CD14-positive monocyte (primary cell): ENCODE results near the gene GPR68. TPM values are rescaled to one million over a fixed set of nuclear protein-coding genes. Genes with fewer than 3 reads are reported as not detected.

ENCODE experiments used
- DNase-seq, 3 donors: peaks; one replicate each; pipeline ENCODE4 v3.0.0-alpha.2; 2011 to 2022
- H2AFZ ChIP-seq: 2 replicates; pipeline ENCODE4 v1.6.0; 2012; ENCODE audit warnings: mild to moderate bottlenecking, low read depth, low read length, inconsistent platforms; ENCODE audit not compliant: insufficient read depth, poor library complexity, severe bottlenecking
- H3K27ac ChIP-seq, 2 donors: 1 replicate in 1 of 2; 2 replicates in 1 of 2; pipeline ENCODE4 v1.5.1; 2012 to 2013; ENCODE audit warnings: low read length in 2 of 2, control low read depth in 1 of 2, inconsistent platforms in 1 of 2, low read depth in 1 of 2, mild to moderate bottlenecking in 1 of 2
- H3K27me3 ChIP-seq, 2 donors: one replicate each; pipeline versions ENCODE4 v1.6.0 to v1.6.1; 2011 to 2013; ENCODE audit warnings: low read length in 2 of 2; ENCODE audit not compliant: control insufficient read depth in 2 of 2, insufficient read depth in 2 of 2
- H3K36me3 ChIP-seq, 2 donors: replicated peaks in 1 of 2; 1 replicate in 1 of 2; 2 replicates in 1 of 2; pipeline versions ENCODE4 v1.5.1 to v1.6.1; 2012 to 2013; ENCODE audit warnings: low read length in 2 of 2, control low read depth in 1 of 2, inconsistent platforms in 1 of 2, mild to moderate bottlenecking in 1 of 2; ENCODE audit not compliant: insufficient read depth in 2 of 2, control insufficient read depth in 1 of 2
- H3K4me1 ChIP-seq, 2 donors: 1 replicate in 1 of 2; 2 replicates in 1 of 2; pipeline versions ENCODE4 v1.5.1 to v1.6.1; 2012 to 2013; ENCODE audit warnings: low read length in 2 of 2, control low read depth in 1 of 2, inconsistent platforms in 1 of 2, mild to moderate bottlenecking in 1 of 2, moderate library complexity in 1 of 2; ENCODE audit not compliant: insufficient read depth in 2 of 2, control insufficient read depth in 1 of 2
- H3K4me2 ChIP-seq: replicated peaks from 2 replicates; pipeline ENCODE3; 2012; ENCODE audit warnings: low read length, moderate library complexity, mild to moderate bottlenecking; ENCODE audit not compliant: poor library complexity, severe bottlenecking; ENCODE audit errors: extremely low read depth
- H3K4me3 ChIP-seq, 3 experiments: fragments of 200-600 bp in 1 of 3; sonication (generic) in 1 of 3; replicated peaks in 1 of 3; 1 replicate in 2 of 3; 2 replicates in 1 of 3; pipeline ENCODE4 v1.5.1; 2011 to 2013; ENCODE audit warnings: low read length in 3 of 3, mild to moderate bottlenecking in 3 of 3, control low read depth in 2 of 3, low read depth in 2 of 3, inconsistent platforms in 1 of 3, moderate library complexity in 1 of 3
- H3K79me2 ChIP-seq: 2 replicates; pipeline ENCODE4 v1.6.0; 2012; ENCODE audit warnings: mild to moderate bottlenecking, control low read depth, inconsistent platforms, low read length, moderate library complexity; ENCODE audit not compliant: insufficient read depth
- H3K9ac ChIP-seq: 2 replicates; pipeline ENCODE4 v1.6.0; 2017; ENCODE audit warnings: low read length, mild to moderate bottlenecking; ENCODE audit not compliant: insufficient read depth, poor library complexity, severe bottlenecking
- H3K9me3 ChIP-seq, 2 donors: replicated peaks in 1 of 2; 1 replicate in 1 of 2; 2 replicates in 1 of 2; pipeline versions ENCODE4 v1.5.1 to v1.6.1; 2012 to 2013; ENCODE audit warnings: low read length in 2 of 2, control low read depth in 1 of 2; ENCODE audit not compliant: control insufficient read depth in 1 of 2, insufficient read depth in 1 of 2
- H4K20me1 ChIP-seq: 2 replicates; pipeline ENCODE4 v1.6.0; 2012; ENCODE audit warnings: mild to moderate bottlenecking, low read length, control low read depth, moderate library complexity; ENCODE audit not compliant: insufficient read depth
- H3K27ac Mint-ChIP-seq, 7 donors: one replicate each; pipeline ENCODE4 v1.8.0; 2020; ENCODE audit warnings: mild to moderate bottlenecking in 7 of 7, mixed read lengths in 7 of 7, moderate library complexity in 6 of 7, inconsistent platforms in 2 of 7
- H3K27me3 Mint-ChIP-seq, 3 donors: one replicate each; pipeline ENCODE4 v1.8.0; 2021 to 2022; ENCODE audit warnings: low read depth in 3 of 3, mild to moderate bottlenecking in 3 of 3, mixed read lengths in 3 of 3, moderate library complexity in 3 of 3, inconsistent platforms in 1 of 3
- H3K36me3 Mint-ChIP-seq, 2 donors: one replicate each; pipeline ENCODE4 v1.8.0; 2020; ENCODE audit warnings: mixed read lengths in 2 of 2, inconsistent platforms in 1 of 2, mild to moderate bottlenecking in 1 of 2
- H3K4me1 Mint-ChIP-seq: one replicate; pipeline ENCODE4 v1.8.0; 2020; ENCODE audit warnings: mild to moderate bottlenecking, mixed read lengths
- H3K4me3 Mint-ChIP-seq, 2 donors: one replicate each; pipeline ENCODE4 v1.8.0; 2020; ENCODE audit warnings: mild to moderate bottlenecking in 2 of 2, mixed read lengths in 2 of 2, moderate library complexity in 1 of 2
- H3K9me3 Mint-ChIP-seq, 7 donors: one replicate each; pipeline ENCODE4 v1.8.0; 2020 to 2022; ENCODE audit warnings: mixed read lengths in 7 of 7, mild to moderate bottlenecking in 6 of 7, moderate library complexity in 6 of 7, inconsistent platforms in 2 of 7
- WGBS: methylation state at CpG from one replicate; pipeline ENCODE4 v1.1.5; 2013; ENCODE audit warnings: missing lambda C conversion rate; ENCODE audit not compliant: insufficient coverage; 5-methylcytosine and 5-hydroxymethylcytosine counted together
- intact Hi-C, 2 donors: fragments of 100-400 bp; cut with micrococcal nuclease; formaldehyde crosslinking; loops; one replicate each; pipeline versions ENCODE4 v1.15.0 to v1.15.1; 2023
- polyA plus RNA-seq, 3 donors: library from polyadenylated mRNA; depleted of rRNA in 1 of 3; unstranded in 2 of 3; stranded (reverse) in 1 of 3; fragments of 300-500 nt in 2 of 3; fragments of >200 nt in 1 of 3; fragmentation: Illumina TruSeq in 2 of 3; gene quantifications; 1 replicate in 2 of 3; 2 replicates in 1 of 3; pipeline ENCODE4 v1.2.3, GENCODE V29; 2012 to 2021
- TF ChIP-seq, protein P1 (sequence below): fragments of 200-600 bp; IDR thresholded peaks from one replicate; pipeline ENCODE4 v1.8.0; 2022; ENCODE audit warnings: antibody characterized with exemption, mild to moderate bottlenecking

The GPR68 gene
- polyA plus RNA-seq, 3 donors = 0.05 to 0.07 TPM; not detected in 1

DNA sequence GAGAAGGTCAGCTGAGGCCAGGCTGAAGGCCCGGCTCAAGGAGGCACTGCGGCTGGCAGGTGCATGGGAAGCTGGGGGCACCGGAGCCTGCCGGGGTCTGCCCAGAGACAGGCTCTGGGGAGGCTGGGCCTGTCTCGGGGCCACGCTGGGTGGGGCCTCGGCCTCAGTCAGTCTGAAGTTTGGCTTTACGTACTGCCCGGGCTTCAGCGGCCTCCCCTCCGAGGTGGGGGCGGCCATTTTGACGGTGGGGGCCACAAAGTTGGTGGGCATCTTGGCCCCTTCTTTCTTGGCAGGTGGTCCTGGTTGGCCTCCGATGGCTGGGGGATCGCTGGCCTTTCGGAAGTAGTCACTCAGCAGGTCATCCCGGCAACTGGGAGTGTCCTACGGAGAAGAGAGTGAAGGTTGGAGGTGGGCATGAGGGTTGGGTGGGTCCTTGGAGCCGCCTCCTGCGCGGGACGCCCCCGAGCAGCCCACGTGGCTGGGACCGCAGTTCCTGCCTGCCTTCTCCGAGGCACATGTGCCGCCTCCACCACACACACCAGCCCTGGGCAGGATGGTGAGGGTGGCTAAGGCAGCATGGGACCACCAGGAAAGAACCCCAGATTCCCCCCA is 28.9 kb upstream of the GPR68 start:
- peaks cover 80 to 91% of the 10 kb centered on the region in 2 donors for H3K36me3 ChIP-seq
- no peaks in the 10 kb centered on the region for H3K4me1 ChIP-seq
- H3K4me1 Mint-ChIP-seq = no peaks in the 10 kb centered on the region
- intact Hi-C loops = no loop called here
- no peaks in the 10 kb centered on the region for H3K9me3 Mint-ChIP-seq
- WGBS = 99% methylated on average over 13 of the region's 27 CpGs
- H3K27ac ChIP-seq = no peak overlapping the region
- TF ChIP-seq, protein P1, sequence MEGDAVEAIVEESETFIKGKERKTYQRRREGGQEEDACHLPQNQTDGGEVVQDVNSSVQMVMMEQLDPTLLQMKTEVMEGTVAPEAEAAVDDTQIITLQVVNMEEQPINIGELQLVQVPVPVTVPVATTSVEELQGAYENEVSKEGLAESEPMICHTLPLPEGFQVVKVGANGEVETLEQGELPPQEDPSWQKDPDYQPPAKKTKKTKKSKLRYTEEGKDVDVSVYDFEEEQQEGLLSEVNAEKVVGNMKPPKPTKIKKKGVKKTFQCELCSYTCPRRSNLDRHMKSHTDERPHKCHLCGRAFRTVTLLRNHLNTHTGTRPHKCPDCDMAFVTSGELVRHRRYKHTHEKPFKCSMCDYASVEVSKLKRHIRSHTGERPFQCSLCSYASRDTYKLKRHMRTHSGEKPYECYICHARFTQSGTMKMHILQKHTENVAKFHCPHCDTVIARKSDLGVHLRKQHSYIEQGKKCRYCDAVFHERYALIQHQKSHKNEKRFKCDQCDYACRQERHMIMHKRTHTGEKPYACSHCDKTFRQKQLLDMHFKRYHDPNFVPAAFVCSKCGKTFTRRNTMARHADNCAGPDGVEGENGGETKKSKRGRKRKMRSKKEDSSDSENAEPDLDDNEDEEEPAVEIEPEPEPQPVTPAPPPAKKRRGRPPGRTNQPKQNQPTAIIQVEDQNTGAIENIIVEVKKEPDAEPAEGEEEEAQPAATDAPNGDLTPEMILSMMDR = no peak
- H3K27me3 ChIP-seq = no peaks in the 10 kb centered on the region
- peaks cover 71% of the 10 kb centered on the region for H4K20me1 ChIP-seq
- no peak overlapping the region for H2AFZ ChIP-seq
- peaks cover 0 to 1% (median 0%) of the 10 kb centered on the region in 3 donors for H3K27me3 Mint-ChIP-seq
- no peak overlapping the region for H3K4me2 ChIP-seq
- no peak overlapping the region for H3K4me3 Mint-ChIP-seq
- no peaks in the 10 kb centered on the region for H3K79me2 ChIP-seq
- no peak overlapping the region for H3K27ac Mint-ChIP-seq
- H3K9ac ChIP-seq = no peak overlapping the region
- peaks cover 75 to 90% of the 10 kb centered on the region in 2 donors for H3K36me3 Mint-ChIP-seq
- H3K4me3 ChIP-seq = no peak overlapping the region
- H3K9me3 ChIP-seq = no peaks in the 10 kb centered on the region
- DNase-seq = no peak

DNA sequence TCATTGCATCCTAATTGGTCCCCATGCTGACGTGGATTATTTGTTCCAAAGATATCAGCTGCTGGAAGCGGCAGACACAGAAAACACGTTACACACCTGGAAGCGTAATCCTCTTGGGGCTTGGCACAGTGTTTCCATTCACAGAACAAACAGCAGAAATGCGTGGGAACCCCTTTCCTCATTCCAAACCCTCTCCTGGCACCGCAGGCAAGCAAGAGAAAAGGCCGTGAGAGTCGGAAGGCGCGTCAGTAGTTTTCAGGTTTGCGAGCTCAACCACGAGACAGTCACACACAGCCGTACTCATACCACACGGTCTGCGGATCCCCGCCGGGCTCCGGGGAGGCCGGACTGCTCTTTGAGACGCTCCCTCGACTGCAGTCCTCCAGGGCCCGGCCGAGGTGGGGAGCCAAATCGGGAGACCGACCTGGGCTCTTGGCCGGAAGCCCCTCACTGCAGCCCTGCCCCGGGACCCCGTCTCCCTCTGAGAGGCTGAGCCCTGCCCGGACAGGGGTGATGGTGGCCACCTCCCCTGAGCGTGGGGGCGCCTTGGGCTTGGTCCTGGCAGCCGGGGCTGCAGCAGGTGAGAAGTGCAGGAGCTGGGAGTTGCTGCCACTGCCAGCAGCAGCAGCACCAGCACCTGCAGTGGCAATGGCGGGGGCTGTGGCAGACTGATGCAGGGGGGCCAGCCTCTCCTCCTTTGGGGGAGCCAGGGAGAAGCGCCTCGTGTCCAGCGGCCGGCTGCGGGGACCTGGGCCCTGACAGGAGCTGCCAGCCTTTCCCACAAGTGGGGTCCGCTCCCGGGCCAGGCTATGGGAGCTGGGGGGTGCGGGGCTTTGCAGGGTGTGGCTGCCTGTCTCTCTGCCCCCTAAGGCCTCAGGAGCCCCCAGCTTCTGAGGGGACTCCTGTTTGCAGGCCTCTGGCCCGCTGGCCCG is 28.1 kb upstream of the GPR68 start:
- Histone ChIP-seq H3K4me1 (no peaks in the 10 kb centered on the region), H3K36me3 (peaks cover 72 to 83% of the 10 kb centered on the region in 2 donors), H3K79me2 (no peaks in the 10 kb centered on the region), H3K27ac (no peak overlapping the region), H3K27me3 (no peaks in the 10 kb centered on the region), H2AFZ (no peak overlapping the region), H3K4me3 (no peak overlapping the region), H3K9me3 (no peaks in the 10 kb centered on the region), H3K9ac (no peak overlapping the region), H4K20me1 (peaks cover 64% of the 10 kb centered on the region), H3K4me2 (no peak overlapping the region)
- intact Hi-C loops = no loop called here
- Mint-ChIP-seq H3K27ac (peak overlapping the region in 2 of 7 donors; percentile 12 to 76), H3K36me3 (peaks cover 77 to 90% of the 10 kb centered on the region in 2 donors), H3K4me3 (no peak overlapping the region), H3K9me3 (no peaks in the 10 kb centered on the region), H3K4me1 (no peaks in the 10 kb centered on the region), H3K27me3 (peaks cover under 1 to 1% (median under 1%) of the 10 kb centered on the region in 3 donors)
- TF ChIP-seq, protein P1 = no peak
- 97% methylated on average over 43 of the region's 43 CpGs for WGBS
- no peak for DNase-seq
